BE2C (cell line): ENCODE data around the gene CTNNBL1.

ENCODE experiments used
- DNase-seq: peaks from one replicate; pipeline ENCODE4 v3.0.0-alpha.2; 2020
- H3K27me3 ChIP-seq: fragments of 250-450 bp; sonication (Bioruptor Pico); 2 replicates; pipeline ENCODE4 v1.5.1; 2020; ENCODE audit warnings: mild to moderate bottlenecking
- H3K36me3 ChIP-seq: fragments of 250-450 bp; sonication (Bioruptor Pico); 2 replicates; pipeline ENCODE4 v1.5.1; 2020; ENCODE audit warnings: mild to moderate bottlenecking
- H3K4me1 ChIP-seq: fragments of 250-450 bp; sonication (Bioruptor Pico); 2 replicates; pipeline ENCODE4 v1.5.1; 2020
- H3K4me3 ChIP-seq: 2 replicates; pipeline ENCODE4 v1.5.1; 2011; ENCODE audit warnings: low read depth, low read length
- H3K9me3 ChIP-seq: fragments of 250-450 bp; sonication (Bioruptor Pico); 2 replicates; pipeline ENCODE4 v1.5.1; 2020
- TF ChIP-seq, protein P1 (sequence below): IDR thresholded peaks from 2 replicates; pipeline ENCODE4 v1.5.1; 2012; ENCODE audit warnings: mild to moderate bottlenecking, low read depth, low read length

Gene CTNNBL1

GRCh38 chr20:37892001-37892400 is 198.2 kb downstream of the CTNNBL1 start:
- no peak for DNase-seq

DNA sequence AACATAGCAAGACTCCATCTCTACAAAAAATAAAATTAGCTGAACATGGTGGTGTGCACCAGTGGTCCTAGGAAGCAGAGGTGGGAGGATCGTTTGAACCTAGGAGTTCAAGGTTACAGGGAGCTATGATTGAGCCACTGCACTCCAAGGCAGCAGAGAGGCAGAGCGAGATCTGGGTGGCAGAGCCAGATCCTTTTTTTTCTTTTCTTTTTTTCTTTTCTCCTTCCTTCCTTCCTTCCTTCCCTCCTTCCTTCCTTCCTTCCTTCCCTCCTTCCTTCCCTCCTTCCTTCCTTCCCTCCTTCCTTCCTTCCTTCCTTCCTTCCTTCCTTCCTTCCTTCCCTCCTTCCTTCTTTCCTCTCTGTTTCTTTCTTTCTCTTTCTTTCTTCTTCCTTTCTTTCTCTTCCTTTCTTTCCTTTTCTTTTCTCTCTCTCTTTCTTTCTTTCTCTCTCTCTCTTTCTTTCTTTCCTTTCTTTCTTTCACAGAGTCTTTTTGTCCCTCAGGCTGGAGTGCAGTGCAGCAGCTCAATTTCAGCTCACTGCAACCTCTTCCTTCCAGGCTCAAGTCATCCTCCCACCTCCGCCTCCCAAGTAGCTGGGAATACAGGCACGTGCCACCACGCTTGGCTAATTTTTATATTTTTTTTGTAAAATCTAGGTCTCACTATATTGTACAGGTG is 199.9 kb downstream of the CTNNBL1 start:
- H3K4me3 ChIP-seq, result no peak overlapping the region
- no peaks in the 10 kb centered on the region for H3K27me3 ChIP-seq
- DNase-seq, result no peak
- no peaks in the 10 kb centered on the region for H3K9me3 ChIP-seq
- H3K36me3 ChIP-seq, result no peaks in the 10 kb centered on the region
- TF ChIP-seq, protein P1, sequence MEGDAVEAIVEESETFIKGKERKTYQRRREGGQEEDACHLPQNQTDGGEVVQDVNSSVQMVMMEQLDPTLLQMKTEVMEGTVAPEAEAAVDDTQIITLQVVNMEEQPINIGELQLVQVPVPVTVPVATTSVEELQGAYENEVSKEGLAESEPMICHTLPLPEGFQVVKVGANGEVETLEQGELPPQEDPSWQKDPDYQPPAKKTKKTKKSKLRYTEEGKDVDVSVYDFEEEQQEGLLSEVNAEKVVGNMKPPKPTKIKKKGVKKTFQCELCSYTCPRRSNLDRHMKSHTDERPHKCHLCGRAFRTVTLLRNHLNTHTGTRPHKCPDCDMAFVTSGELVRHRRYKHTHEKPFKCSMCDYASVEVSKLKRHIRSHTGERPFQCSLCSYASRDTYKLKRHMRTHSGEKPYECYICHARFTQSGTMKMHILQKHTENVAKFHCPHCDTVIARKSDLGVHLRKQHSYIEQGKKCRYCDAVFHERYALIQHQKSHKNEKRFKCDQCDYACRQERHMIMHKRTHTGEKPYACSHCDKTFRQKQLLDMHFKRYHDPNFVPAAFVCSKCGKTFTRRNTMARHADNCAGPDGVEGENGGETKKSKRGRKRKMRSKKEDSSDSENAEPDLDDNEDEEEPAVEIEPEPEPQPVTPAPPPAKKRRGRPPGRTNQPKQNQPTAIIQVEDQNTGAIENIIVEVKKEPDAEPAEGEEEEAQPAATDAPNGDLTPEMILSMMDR, result no peak
- peaks cover 10% of the 10 kb centered on the region for H3K4me1 ChIP-seq

More at GRCh38 chr20:37892001-37892400, 198.2 kb downstream of the CTNNBL1 start:
- H3K9me3 ChIP-seq, result no peaks in the 10 kb centered on the region
- TF ChIP-seq, protein P1, result no peak
- H3K4me3 ChIP-seq, result no peak overlapping the region
- H3K36me3 ChIP-seq, result no peaks in the 10 kb centered on the region
- peaks cover 3% of the 10 kb centered on the region for H3K4me1 ChIP-seq
- H3K27me3 ChIP-seq, result no peaks in the 10 kb centered on the region

DNA sequence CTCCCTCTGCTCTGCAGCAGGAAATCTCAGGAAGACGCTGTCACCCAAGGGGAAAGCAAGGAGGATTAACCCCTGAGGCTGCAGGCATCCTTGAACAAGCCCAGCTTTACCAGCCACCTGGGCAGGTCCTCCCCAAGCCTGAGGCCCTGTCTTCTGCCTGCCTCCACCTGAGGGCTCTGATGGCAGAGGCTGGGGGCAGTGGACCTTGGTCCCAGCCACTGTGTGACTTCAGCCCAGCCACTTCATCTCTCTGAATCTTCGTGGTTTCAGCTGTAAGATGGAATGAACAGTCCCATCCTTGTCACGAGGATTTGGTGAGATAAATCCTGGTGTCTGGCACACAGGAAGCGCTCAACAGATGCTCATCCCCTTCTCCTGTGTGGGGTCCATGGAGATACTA is 200.6 kb downstream of the CTNNBL1 start:
- Histone ChIP-seq H3K4me3 (no peak overlapping the region), H3K9me3 (no peaks in the 10 kb centered on the region), H3K27me3 (no peaks in the 10 kb centered on the region), H3K36me3 (no peaks in the 10 kb centered on the region), H3K4me1 (peaks cover 10% of the 10 kb centered on the region)
- no peak for DNase-seq
- TF ChIP-seq, protein P1, result no peak

DNA sequence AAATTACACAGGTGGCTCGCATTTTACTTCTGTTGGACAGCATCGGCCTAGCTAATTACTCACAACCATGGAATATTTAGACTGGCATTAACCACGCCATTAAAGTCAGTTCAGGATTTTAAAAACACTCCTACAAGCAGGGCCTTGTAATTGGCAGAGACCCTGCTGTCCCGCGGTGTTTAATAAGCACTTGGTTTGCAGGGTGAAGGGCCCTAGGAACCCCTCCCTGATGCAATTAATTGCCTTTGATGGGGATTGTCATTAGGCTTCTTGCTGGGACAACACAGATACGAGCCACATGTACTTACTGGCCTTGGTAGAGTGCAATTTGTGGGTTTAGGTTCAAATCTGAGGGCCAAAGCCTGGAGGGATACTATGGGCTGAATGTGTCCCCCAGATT is 201.3 kb downstream of the CTNNBL1 start:
- no peaks in the 10 kb centered on the region for H3K36me3 ChIP-seq
- peaks cover 10% of the 10 kb centered on the region for H3K4me1 ChIP-seq
- no peaks in the 10 kb centered on the region for H3K9me3 ChIP-seq
- TF ChIP-seq, protein P1, result no peak
- no peak overlapping the region for H3K4me3 ChIP-seq
- no peak for DNase-seq
- no peaks in the 10 kb centered on the region for H3K27me3 ChIP-seq

DNA sequence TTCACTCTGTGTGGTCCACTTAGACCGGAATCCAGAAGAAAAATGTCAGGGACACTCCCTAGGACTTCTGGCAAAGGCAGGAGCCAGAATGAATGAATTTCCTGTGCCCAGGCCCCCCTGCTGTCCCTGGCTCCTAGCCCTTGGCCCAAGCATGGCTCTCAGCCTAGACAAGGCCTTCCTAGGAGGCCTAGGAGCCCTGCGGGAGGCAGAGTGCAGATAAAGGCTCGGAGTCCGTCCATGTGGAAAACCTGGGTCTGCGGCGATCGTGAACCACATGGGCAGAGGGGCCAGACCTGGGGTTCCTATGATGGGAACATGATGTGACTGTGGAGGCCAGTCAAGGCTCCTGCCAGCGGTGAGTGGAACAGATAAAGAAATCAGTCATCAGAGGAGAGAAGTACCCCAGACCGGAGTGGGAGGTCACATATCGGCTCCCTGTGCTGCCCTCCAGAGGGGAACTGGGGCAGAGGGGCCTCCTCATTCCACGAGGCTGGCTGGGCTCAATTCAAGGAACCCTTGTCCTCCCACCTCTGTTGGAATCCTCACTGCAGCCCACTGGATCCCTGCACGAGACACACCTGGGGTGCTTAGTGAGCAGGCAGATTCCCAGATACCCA is 203.2 kb downstream of the CTNNBL1 start:
- Histone ChIP-seq H3K4me1 (peaks cover 10% of the 10 kb centered on the region), H3K4me3 (no peak overlapping the region), H3K36me3 (no peaks in the 10 kb centered on the region), H3K27me3 (no peaks in the 10 kb centered on the region), H3K9me3 (no peaks in the 10 kb centered on the region)
- peak; percentile 73 for DNase-seq
- TF ChIP-seq, protein P1, result peak; percentile 79
